NCI-H510A (cell line): ENCODE data around the gene PROSER3.

Source experiments
- DNase-seq: peaks from one replicate; lab custom pipeline; 2025; lab: John Stamatoyannopoulos, UW

The PROSER3 gene

DNA sequence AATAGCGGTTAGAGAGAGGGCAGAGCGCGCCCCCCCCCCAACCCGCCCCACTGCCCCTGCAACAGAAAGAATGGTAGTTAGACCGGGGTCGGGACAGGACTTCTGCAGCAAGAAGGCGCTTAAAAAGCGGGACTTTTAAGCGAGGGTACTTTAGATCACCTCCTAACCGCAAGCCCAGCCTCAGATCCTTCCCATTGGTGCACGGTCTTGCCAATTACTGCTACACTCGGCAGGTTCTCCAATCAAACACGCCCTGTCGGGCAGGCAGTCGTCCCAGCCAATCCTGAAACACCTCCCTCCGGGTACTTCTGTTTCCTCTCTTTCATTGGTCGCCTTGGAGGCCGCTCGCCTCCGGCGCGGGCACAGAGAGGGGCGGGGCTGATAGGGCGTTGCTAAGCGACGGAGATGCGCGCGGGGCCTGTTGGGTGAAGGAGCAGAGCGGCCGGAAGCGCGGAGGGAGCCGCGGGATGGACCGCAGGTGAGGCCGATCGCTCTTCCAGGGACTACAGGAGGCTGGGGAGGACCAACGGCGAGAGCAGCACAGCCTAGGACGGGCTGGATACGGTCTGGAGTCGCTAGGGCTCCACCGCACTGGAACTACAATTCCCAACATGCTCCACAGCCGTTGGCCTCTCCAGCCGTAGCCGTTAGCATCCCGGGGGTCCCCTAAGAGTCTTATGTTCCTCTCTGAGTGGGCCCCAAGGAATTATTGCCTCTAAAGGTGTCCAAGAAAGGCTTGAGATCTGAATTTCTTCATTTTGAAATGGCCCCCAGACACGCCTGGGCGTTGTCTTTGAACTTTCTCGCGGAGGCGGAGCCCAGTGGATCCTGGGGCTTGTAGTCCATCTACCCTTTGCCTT, at the start of gene PROSER3:
Gene PROSER3 (plus strand): TSS at position 428 of the 860 bp plus-strand sequence. CDS start 40 bp downstream, at position 468.
- DNase-seq, result peak; percentile 98

DNA sequence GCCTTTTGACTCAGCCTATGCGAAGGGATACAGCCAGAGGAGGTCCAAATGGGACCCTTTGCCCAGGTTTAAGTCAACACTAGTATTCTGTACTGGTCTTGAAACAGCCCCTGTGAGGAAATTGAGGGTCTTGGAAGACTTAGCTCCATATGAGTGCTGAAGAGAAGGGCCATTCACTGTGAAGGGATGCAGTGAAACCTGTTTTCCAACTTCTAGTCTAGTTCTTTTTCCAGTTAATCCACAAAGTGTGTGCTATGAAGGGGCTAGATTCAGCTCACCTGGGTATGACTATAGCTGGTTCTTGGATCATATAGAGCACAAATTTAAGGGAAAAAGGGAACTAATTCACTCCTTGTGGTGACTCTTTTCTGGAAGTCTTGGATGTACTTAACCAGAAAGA, 49.6 kb upstream of the PROSER3 start:
- no peak for DNase-seq

DNA sequence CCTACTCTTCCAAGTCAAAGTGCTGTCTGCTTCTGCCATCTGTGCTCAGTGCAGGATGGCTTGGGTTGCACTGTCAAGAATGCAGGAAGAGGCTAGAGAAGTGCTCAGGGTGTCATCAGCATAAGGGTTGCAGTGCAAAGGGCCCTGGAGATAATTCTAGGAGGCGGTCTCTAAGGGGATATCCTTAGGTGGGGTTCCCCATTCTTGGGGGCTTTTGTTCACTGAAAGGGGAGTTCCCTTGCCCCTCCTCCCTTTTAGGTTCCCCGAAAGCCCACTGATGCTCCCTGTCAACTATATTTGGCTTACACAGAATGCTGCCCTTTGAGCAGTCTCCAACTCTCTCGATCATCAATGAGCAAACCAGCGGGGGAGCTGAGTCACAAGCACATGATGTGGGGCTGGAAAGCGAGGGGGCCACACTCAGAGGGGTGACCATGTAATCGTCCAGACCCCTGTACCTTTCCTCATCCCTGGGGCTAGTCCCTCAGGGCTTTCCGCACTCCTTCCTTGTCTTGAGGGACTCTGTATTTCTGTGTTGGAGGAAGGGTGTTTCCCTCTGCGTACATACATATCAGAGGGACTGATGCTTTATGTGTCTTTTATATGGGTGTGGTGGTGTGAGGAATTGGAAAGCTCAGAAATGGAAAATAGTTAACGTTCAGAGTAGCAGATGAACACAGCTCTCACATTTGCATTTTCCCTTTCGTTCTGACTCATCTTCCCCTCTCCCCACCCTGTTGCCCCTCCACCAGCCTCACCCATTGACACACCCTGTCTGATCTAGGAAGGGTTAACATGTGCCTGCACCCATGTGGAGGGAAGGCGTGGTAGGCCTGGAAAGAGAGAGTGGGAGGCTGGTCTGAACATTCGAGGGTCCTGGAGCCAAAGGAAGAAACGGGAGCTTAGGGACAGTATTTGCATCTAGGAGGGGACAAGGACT, 46.9 kb upstream of the PROSER3 start:
- no peak for DNase-seq

DNA sequence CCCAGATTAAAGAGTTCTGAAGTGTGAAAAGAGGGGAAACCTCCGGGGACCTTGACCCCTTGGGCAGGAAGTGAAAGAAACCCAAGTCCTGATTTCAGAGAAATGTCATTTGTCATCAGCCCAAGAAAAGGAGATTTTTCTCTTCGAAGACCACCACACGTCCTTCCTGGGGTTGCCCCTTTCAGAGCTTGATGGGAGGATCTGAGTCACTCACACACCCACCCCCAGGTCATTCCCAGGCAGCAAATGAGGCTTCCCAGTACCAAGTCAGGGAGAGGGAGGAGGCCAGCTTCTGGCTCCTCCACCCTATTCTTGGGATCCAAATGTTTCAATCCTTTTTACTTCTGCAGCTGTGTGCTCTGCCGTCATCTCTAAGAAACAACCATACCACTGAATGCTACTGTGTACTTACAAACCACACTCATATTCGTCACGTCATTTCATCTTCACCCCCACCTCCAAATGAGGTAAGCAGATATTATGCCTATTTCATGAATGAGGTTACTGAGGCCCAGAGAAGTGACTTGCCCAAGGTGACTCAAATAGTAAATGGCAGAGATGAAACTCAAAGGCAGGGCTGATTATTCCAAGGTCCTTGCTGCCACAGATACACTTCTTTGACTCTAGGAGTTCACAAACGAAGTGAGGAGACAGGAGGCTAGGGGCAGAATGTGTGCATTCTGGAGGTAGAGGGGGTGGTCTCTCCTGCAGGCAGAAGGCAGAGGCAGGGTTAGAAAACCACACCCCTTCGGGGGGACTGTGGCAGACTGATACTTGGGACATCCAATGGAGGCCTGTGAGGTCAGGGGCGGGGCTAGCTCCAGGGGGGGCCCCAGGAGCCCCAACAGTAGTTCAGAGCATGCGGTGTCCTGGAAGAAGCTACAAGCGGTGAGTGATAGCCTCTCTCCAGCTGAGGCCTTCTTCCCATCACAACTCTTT, 45.1 kb upstream of the PROSER3 start:
- no peak for DNase-seq

DNA sequence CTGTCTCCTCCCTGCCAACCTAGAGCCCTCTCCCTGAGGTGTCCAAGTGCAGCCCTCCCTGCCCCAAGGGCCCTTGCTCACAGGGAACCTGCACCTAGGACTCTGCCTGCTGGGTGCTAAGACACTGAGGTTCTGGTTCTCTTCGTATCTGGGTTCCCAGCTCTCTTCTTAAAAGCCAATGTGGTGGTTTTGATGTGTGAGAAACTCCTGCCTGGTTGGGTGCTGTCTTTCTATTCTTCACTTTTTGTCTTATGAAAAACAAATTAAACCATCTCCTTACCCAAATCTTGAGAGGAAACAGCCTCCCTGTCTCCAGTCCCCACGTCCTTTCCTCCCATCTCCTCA, 44.5 kb upstream of the PROSER3 start:
- DNase-seq, result no peak

DNA sequence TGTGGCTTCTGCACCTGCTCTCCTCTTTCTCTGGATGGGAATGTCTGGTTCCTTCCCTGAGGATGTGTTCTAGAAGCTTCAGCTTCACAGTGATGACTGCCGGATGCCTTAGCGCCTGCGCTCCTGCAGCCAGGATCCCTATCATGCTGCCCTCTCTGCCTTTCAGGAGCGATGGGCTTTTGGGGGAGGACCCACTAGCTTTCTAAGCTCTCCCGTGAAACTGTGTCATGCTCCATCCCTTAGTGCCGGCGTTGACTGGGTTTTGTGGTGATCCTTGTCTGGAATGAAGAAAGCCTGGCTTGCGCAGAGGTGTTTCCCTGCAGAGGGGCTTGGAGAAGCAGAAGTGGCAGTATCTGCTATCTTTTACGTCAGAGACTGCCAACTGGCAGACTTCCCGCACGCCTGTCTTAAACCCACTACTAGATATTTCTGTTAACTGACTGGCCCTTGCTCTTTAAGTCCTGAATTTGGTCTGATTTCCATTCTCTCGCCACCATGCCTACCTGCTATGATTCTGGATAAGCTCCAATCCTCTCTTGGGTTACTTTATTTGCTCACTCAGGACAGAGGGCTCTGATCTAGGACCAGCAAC, 44.0 kb upstream of the PROSER3 start:
- DNase-seq, result no peak

DNA sequence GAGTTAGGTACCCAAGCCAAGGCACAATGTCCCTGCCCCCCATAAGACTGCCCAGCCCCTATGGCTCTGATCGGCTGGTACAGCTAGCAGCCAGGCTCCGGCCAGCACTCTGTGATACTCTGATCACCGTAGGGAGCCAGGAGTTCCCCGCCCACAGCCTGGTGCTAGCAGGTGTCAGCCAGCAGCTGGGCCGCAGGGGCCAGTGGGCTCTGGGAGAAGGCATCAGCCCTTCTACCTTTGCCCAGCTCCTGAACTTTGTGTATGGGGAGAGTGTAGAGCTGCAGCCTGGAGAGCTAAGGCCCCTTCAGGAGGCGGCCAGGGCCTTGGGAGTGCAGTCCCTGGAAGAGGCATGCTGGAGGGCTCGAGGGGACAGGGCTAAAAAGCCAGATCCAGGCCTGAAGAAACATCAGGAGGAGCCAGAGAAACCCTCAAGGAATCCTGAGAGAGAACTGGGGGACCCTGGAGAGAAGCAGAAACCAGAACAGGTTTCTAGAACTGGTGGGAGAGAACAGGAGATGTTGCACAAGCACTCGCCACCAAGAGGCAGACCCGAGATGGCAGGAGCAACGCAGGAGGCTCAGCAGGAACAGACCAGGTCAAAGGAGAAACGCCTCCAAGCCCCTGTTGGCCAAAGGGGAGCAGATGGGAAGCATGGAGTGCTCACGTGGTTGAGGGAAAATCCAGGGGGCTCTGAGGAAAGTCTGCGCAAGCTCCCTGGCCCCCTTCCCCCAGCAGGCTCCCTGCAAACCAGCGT, 43.2 kb upstream of the PROSER3 start:
- DNase-seq, result no peak

DNA sequence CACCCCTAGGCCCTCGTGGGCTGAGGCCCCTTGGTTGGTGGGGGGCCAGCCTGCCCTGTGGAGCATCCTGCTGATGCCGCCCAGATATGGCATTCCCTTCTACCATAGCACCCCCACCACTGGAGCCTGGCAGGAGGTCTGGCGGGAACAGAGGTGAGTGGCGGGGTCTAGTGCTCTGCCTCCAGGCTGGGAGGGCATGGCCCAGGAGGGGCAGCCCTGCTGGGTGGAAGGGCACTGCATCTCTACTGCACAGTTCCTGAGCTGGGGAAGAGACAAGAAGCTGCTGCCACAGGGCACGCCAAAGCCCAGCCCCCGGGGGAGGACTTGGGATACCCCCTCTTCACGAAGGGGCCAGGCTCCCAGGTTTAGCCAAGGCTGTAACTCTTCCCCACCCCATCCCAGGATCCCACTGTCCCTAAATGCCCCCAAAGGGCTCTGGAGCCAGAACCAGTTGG, 42.6 kb upstream of the PROSER3 start:
- no peak for DNase-seq

DNA sequence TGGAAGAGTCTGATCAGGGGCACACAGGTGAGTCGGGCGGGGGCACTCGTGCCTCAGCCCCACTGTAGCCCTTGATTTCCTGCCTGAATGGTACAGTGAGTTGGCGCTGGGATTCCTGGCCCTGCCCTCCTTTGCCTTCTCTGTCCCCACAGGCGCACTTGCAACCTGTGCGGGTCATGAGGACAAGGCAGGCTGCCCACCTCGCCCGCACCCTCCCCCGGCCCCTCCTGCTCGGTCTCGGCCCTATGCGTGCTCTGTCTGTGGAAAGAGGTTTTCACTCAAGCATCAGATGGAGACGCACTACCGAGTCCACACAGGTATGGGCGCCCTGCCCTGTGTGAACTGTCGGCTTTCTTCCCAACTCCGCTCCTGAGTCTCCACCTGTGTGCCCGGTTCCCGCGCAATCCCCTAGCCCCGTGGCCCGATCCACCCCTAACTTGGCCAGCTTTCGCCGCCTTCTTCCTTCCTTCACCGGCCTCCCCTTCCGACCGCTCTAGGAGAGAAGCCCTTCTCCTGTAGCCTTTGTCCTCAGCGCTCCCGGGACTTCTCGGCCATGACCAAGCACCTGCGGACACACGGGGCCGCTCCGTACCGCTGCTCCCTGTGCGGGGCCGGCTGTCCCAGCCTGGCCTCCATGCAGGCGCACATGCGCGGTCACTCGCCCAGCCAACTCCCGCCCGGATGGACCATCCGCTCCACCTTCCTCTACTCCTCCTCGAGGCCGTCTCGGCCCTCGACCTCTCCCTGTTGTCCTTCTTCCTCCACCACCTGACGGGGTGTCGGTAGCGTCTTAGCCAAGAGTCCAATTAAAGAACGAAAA, 41.8 kb upstream of the PROSER3 start:
- DNase-seq, result peak; percentile 32

DNA sequence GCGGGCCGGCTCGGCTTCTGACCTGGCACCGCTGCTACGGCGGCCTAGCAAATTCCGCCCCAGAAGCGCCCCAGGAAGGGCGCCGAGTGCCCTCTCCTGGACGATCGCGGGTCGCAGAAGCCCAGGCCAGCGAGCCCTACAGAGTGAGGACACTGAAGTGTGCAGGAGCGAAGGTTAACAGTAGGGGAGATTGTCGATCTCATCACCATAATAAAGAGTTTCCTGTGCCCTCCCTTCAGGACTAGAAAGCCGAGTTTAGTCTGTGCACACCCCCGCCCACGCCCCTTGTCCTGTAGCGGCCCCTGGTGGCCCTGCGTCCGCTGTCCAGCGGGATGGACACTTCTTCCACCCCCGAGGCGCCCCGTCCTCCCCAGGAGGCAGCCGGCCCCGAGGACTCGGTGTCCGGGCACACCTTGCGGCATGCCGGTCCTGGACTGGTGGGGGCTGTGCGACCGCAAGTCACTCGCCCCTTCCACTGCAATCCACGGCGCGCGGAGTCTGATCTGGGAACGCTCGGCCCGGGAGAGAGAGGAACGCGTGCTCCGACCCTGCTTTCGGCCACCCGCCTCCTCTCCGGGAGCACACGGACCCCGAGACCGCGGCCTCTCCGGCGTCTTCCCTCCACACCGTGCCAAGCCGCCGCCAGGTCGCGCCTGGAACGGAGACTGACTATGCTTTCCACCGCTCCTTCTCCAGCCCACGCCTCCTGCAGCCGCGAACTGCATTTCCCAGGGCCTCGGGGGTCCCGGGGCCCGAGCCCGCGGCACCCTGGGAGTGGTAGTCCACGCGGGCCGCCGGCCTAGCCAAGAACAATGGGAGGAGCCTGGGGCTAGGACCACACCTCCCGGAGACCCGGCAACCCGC, 40.9 kb upstream of the PROSER3 start:
- peak; percentile 70 for DNase-seq

DNA sequence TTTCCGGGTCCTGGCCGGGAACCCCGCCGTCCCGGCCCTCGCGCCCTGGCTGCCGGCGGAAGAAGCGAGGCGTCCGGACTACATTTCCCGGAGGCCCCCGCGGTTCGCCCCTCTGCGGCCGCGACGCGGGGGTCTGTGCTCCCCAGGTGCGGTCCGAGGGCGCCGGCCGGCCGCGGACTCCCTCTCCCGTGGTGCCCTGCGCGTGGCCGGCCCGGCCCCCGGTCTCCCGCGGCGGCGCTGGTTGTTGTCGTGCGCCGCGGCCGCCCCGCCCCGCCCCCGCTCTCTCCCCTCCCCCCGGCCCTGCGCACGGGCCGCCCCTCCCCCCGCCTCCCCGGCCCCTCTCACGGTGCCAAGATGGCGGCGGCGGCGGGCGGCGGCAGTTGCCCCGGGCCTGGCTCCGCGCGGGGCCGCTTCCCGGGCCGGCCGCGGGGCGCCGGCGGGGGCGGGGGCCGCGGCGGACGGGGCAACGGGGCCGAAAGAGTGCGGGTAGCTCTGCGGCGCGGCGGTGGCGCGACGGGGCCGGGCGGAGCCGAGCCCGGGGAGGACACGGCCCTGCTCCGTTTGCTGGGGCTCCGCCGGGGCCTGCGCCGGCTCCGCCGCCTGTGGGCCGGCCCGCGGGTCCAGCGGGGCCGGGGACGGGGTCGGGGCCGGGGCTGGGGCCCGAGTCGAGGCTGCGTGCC, 40.2 kb upstream of the PROSER3 start, which contains the start of gene KMT2B:
Gene KMT2B (plus strand): TSS at position 339 of the 680 bp plus-strand sequence. CDS start 16 bp downstream, at position 355.
- peak; percentile 94 for DNase-seq

DNA sequence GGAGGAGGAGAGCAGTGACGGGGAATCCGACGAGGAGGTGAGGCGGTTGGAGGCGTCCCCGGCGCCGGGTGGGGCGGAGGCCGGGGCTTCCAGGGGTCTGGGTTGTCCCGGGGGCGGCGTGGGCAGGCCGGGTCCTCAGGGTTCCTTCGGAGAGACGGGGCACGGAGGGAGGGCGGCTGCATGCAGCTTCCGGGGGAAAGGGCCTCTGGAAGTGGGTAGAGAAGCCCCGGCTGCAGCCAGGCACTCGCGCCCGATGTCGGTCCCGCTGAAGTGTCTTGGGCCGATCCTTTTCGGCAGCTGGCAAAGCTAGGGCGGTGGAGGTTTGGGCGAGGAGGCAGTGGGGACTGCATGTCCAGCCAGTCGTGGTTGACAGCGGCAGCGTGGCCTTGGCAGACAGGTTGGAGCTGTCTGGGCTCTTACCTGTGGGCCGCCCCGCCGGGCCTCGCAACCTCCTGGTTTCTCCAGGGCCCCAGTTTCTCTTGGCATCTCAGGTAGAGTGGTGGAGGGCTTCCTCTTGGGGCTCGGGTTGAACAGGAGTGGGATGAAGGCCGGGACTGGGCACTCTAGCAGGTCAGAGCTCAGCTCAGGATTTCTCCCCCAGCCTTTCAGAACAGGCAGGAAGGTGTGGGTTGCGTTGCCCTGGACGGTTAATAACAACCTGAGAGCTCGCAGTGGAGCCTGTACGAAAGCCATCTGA, 39.5 kb upstream of the PROSER3 start:
- DNase-seq, result no peak

DNA sequence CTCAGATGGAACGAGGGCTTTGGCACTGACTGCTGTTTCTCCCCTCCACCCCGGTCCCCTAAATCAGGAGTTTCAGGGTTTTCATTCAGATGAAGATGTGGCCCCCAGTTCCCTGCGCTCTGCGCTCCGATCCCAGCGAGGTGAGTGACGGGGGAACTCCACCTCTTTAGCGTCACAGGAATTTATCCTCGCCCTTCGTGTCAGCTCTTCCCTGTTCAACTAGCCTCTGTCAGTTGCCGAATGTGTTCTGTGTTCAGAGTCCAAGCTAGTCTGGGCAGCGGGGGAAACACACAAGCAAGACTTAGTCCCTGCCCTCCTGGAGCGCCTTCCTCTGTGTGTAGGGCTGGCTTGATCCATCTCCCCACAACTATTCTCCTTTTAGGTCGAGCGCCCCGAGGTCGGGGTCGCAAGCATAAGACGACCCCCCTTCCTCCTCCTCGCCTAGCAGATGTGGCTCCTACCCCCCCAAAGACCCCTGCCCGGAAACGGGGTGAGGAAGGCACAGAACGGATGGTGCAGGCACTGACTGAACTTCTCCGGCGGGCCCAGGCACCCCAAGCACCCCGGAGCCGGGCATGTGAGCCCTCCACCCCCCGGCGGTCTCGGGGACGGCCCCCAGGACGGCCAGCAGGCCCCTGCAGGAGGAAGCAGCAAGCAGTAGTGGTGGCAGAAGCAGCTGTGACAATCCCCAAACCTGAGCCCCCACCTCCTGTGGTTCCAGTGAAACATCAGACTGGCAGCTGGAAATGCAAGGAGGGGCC, 38.4 kb upstream of the PROSER3 start:
- no peak for DNase-seq

DNA sequence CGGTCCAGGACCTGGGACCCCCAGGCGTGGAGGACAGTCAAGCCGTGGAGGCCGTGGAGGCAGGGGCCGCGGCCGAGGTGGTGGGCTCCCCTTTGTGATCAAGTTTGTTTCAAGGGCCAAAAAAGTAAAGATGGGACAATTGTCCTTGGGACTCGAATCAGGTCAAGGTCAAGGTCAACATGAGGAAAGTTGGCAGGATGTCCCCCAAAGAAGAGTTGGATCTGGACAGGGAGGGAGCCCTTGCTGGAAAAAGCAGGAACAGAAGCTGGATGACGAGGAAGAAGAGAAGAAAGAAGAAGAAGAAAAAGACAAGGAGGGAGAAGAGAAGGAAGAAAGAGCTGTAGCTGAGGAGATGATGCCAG, 37.8 kb upstream of the PROSER3 start:
- no peak for DNase-seq

DNA sequence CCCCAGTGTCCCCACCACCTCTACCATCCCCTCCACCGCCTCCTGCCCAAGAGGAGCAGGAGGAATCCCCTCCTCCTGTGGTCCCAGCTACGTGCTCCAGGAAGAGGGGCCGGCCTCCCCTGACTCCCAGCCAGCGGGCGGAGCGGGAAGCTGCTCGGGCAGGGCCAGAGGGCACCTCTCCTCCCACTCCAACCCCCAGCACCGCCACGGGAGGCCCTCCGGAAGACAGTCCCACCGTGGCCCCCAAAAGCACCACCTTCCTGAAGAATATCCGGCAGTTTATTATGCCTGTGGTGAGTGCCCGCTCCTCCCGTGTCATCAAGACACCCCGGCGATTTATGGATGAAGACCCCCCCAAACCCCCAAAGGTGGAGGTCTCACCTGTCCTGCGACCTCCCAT, 37.3 kb upstream of the PROSER3 start:
- no peak for DNase-seq

DNA sequence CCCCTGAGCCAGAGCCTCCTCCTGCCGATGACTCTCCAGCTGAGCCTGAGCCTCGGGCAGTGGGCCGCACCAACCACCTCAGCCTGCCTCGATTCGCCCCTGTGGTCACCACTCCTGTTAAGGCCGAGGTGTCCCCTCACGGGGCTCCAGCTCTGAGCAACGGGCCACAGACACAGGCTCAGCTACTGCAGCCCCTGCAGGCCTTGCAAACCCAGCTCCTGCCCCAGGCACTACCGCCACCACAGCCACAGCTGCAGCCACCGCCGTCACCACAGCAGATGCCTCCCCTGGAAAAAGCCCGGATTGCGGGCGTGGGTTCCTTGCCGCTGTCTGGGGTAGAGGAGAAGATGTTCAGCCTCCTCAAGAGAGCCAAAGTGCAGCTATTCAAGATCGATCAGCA, 36.6 kb upstream of the PROSER3 start:
- no peak for DNase-seq

DNA sequence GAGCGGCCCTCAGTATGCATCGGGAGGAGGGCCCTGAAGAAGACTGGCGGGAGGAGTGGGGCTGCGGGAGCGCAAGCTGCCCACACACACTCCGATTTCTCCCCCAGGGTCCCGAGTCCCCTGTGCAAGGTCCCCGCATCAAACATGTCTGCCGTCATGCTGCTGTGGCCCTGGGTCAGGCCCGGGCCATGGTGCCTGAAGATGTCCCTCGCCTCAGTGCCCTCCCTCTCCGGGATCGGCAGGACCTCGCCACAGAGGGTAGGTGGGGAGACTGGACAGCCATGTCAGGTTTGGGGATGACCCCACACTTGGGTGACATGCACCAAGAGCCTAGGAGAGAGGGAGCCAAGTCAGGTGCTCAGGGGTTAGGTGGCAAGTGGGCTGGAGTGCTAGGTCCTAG, 35.5 kb upstream of the PROSER3 start:
- DNase-seq, result no peak
